ENCODE data around the gene CRYBG2. TPM values are rescaled to one million over a fixed set of nuclear protein-coding genes. Genes with fewer than 3 reads are reported as not detected.
A peak's percentile ranks its signal among the peaks of the same experiment; 100 is the strongest.

CRYBG2 gene
- total RNA-seq, 1 experiment from 2014 or later = not detected

GRCh38 chr1:26280333-26281042 is 73.4 kb downstream of the CRYBG2 start:
- DNase-seq (ENCODE audit: low spot score) = peak; percentile 44

GRCh38 chr1:26279456-26280332 is 74.2 kb downstream of the CRYBG2 start, which contains the start of gene SH3BGRL3:
SH3BGRL3 (plus strand) TSS chr1:26280086; CDS start chr1:26280156, 70 bp downstream.
- DNase-seq (ENCODE audit: low spot score) = peak; percentile 77

- no peak for DNase-seq (ENCODE audit: low spot score)
Observed at GRCh38 chr1:26278724-26279455, 75.0 kb downstream of the CRYBG2 start.

DNA sequence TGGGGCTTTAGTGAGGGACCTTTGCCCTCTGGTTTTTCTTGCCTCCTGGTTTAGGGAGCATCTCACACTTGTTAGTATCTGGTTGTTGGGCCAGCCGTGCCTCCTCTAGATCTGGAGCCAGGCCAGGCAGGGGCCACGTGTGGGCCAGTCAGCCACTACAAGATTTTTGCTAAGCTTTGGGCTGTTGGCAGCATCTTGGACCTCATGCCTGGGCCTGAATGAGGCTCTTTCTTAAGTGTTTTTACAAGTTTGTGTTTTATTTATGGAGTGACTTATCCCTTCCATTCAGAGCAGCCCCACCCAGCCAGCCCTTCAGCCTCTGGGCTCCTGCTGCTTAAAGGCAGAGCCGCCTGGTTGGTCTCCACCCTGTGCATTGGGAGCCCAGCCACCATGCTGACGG is 75.6 kb downstream of the CRYBG2 start:
- no peak for DNase-seq (ENCODE audit: low spot score)

DNA sequence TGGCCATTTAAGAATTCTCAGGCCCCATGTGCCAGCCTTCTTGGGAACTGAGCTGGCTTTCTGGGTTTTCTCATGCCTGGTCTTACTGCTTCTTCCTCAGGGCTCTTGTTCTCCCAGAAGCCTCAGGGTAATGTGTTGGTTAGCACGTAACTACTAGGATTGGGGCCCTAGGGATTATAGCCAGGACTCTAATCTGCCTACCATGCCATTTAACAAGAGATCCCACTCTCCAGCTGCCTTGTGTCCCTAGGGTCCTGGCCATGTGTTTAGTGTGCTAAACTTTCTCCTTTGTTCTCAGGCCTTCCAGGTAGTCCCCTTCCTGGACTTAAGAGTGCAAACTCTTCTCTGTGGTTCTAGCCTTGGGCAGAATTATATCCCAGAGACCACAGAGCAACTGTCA is 76.2 kb downstream of the CRYBG2 start:
- no peak for DNase-seq (ENCODE audit: low spot score)

GRCh38 chr1:26277261-26277661 is 76.7 kb downstream of the CRYBG2 start:
- DNase-seq (ENCODE audit: low spot score) = no peak

DNA sequence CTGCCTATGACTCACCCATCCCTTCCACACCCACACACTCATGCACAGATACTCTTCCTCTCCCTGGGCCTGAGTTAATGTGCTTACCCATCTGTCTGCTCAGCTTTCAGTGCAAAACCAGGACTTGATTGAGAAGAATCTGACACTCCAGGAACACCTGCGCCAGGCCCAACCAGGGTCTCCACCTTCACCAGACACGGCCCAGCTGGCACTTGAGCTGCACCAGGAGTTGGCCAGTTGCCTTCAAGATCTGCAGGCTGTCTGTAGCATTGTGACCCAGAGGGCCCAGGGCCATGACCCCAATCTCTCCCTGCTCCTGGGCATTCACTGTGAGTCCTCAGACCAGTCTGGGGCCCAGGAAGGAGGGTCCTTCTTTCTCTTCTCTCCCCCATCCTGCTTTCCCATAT is 77.5 kb downstream of the CRYBG2 start:
- DNase-seq (ENCODE audit: low spot score) = no peak

- peak; percentile 84 for DNase-seq (ENCODE audit: low spot score)
Observed at GRCh38 chr1:26275580-26276431, 78.1 kb downstream of the CRYBG2 start.

DNA sequence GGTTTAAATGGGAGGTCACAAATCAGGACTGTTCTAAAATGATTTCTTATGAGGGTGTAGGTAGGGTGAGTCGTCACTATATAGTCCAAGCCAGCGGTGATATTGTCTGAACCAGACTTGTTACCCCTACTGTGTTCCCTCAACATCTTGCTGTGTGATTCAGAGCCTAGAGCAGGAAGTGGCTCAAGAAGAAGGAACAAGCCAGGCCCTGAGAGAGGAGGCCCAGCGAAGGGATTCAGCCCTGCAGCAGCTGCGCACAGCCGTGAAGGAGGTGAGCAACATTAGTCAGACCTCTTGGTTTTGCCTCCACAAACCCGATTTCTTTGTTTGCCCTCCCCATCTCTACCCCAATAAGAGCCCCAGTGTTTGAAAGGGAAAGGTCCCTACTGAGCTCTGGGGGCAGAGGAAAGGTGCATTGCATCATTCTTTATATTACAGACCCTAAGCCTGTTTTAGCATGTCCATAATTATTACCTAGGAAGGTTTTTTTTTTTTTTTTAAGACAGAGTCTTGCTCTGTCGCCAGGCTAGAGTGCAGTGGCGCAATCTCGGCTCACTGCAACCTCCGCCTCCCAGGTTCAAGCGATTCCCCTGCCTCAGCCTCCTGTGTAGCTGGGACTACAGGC is 79.0 kb downstream of the CRYBG2 start:
- DNase-seq (ENCODE audit: low spot score) = no peak

Other genes with a start within 250 kb of the CRYBG2 start
- 5.7 and 7.3 TPM in 2 replicates for gene PDIK1L, start 242.3 kb downstream of the CRYBG2 start, total RNA-seq (2014; rRNA removed; shearing (Covaris generic))
- 0.04 and 0.12 TPM in 2 replicates for gene FAM110D, start 195.1 kb downstream of the CRYBG2 start, total RNA-seq (2014; rRNA removed; shearing (Covaris generic))
- gene C1orf232, start 185.2 kb downstream of the CRYBG2 start, total RNA-seq (2014; rRNA removed; shearing (Covaris generic)) = not detected in 2 replicates
- gene ZNF593, start 184.2 kb downstream of the CRYBG2 start, total RNA-seq (2014; rRNA removed; shearing (Covaris generic)) = 27.4 and 41.0 TPM in 2 replicates
- gene ZNF593OS, start 182.3 kb downstream of the CRYBG2 start, total RNA-seq (2014; rRNA removed; shearing (Covaris generic)) = not detected in 2 replicates
- not detected in 2 replicates for gene CNKSR1, start 176.6 kb downstream of the CRYBG2 start, total RNA-seq (2014; rRNA removed; shearing (Covaris generic))
- gene CATSPER4, start 163.5 kb downstream of the CRYBG2 start, total RNA-seq (2014; rRNA removed; shearing (Covaris generic)) = not detected in 2 replicates
- gene CEP85, start 119.9 kb downstream of the CRYBG2 start, total RNA-seq (2014; rRNA removed; shearing (Covaris generic)) = 18.1 and 21.3 TPM in 2 replicates
- gene SH3BGRL3, start 74.0 kb downstream of the CRYBG2 start, total RNA-seq (2014; rRNA removed; shearing (Covaris generic)) = 77.7 and 126 TPM in 2 replicates
- gene UBXN11, start 47.5 kb downstream of the CRYBG2 start, total RNA-seq (2014; rRNA removed; shearing (Covaris generic)) = 0.74 and 3.8 TPM in 2 replicates
- 3.0 TPM in 1 of 2 replicates, not detected in the other for gene CD52, start 36.2 kb downstream of the CRYBG2 start, total RNA-seq (2014; rRNA removed; shearing (Covaris generic))
- gene ZNF683, start 18.6 kb upstream of the CRYBG2 start, total RNA-seq (2014; rRNA removed; shearing (Covaris generic)) = not detected in 2 replicates
- not detected in 2 replicates for gene LIN28A, start 56.7 kb upstream of the CRYBG2 start, total RNA-seq (2014; rRNA removed; shearing (Covaris generic))
- 24.6 and 39.4 TPM in 2 replicates for gene DHDDS, start 78.2 kb upstream of the CRYBG2 start, total RNA-seq (2014; rRNA removed; shearing (Covaris generic))
- gene HMGN2, start 118.3 kb upstream of the CRYBG2 start, total RNA-seq (2014; rRNA removed; shearing (Covaris generic)) = 955 and 1,224 TPM in 2 replicates
- gene RPS6KA1, start 175.6 kb upstream of the CRYBG2 start, total RNA-seq (2014; rRNA removed; shearing (Covaris generic)) = 34.5 and 36.4 TPM in 2 replicates

All from H4 (cell line).